ENCODE data around the gene OR5T3. TPM values are rescaled to one million over a fixed set of nuclear protein-coding genes. Genes with fewer than 3 reads are reported as not detected.

OR5T3 gene
- total RNA-seq (2022; extraction: Qiagen RNA extraction), result not detected in 5 replicates

GRCh38 chr11:56251954-56252353, at the start of gene OR5T3:
OR5T3 (plus strand) TSS chr11:56252254; CDS start chr11:56252254, 0 bp downstream.

GRCh38 chr11:56234155-56234554, 17.9 kb upstream of the OR5T3 start, which contains the start of gene OR5T2:
OR5T2 (minus strand) TSS chr11:56234255; CDS start chr11:56233062, 1,193 bp downstream.

GRCh38 chr11:56273854-56274253, 21.8 kb downstream of the OR5T3 start, which contains the start of gene OR5T1:
OR5T1 (plus strand) TSS chr11:56274154; CDS start chr11:56275639, 1,485 bp downstream.

GRCh38 chr11:56292154-56292553, 40.1 kb downstream of the OR5T3 start, which contains the start of gene OR8H1:
OR8H1 (minus strand) TSS chr11:56292254; CDS start chr11:56291062, 1,192 bp downstream.

Other genes starting within 250 kb of the OR5T3 start
- gene OR5AS1, start 224.6 kb upstream of the OR5T3 start, total RNA-seq (2022; extraction: Qiagen RNA extraction), result not detected in 5 replicates
- gene OR8I2, start 158.9 kb upstream of the OR5T3 start, total RNA-seq (2022; extraction: Qiagen RNA extraction), result not detected in 5 replicates
- gene OR8H2, start 148.6 kb upstream of the OR5T3 start, total RNA-seq (2022; extraction: Qiagen RNA extraction), result not detected in 5 replicates
- gene OR8H3, start 129.9 kb upstream of the OR5T3 start, total RNA-seq (2022; extraction: Qiagen RNA extraction), result not detected in 5 replicates
- gene OR8J3, start 112.1 kb upstream of the OR5T3 start, total RNA-seq (2022; extraction: Qiagen RNA extraction), result not detected in 5 replicates
- not detected in 5 replicates for gene OR8K5, start 91.9 kb upstream of the OR5T3 start, total RNA-seq (2022; extraction: Qiagen RNA extraction)
- not detected in 5 replicates for gene OR5J2, start 75.6 kb upstream of the OR5T3 start, total RNA-seq (2022; extraction: Qiagen RNA extraction)
- gene OR5T2, start 18.0 kb upstream of the OR5T3 start, total RNA-seq (2022; extraction: Qiagen RNA extraction), result not detected in 5 replicates
- gene OR5T1, start 21.9 kb downstream of the OR5T3 start, total RNA-seq (2022; extraction: Qiagen RNA extraction), result not detected in 5 replicates
- not detected in 5 replicates for gene OR8H1, start 40.0 kb downstream of the OR5T3 start, total RNA-seq (2022; extraction: Qiagen RNA extraction)
- gene OR8K3, start 62.9 kb downstream of the OR5T3 start, total RNA-seq (2022; extraction: Qiagen RNA extraction), result not detected in 5 replicates
- not detected in 5 replicates for gene OR8K1, start 93.8 kb downstream of the OR5T3 start, total RNA-seq (2022; extraction: Qiagen RNA extraction)
- gene OR8J1, start 102.0 kb downstream of the OR5T3 start, total RNA-seq (2022; extraction: Qiagen RNA extraction), result not detected in 5 replicates
- not detected in 5 replicates for gene OR8U1, start 123.4 kb downstream of the OR5T3 start, total RNA-seq (2022; extraction: Qiagen RNA extraction)
- not detected in 5 replicates for gene OR5AL1, start 160.4 kb downstream of the OR5T3 start, total RNA-seq (2022; extraction: Qiagen RNA extraction)
- gene OR5M3, start 221.1 kb downstream of the OR5T3 start, total RNA-seq (2022; extraction: Qiagen RNA extraction), result not detected in 5 replicates
- gene OR5M8, start 239.1 kb downstream of the OR5T3 start, total RNA-seq (2022; extraction: Qiagen RNA extraction), result not detected in 5 replicates

Measured in A549 treated with AZD2906 at 1 μM for 4 hours (cell line).